ENCODE measurements around the gene CRTAP.

The CRTAP gene

DNA sequence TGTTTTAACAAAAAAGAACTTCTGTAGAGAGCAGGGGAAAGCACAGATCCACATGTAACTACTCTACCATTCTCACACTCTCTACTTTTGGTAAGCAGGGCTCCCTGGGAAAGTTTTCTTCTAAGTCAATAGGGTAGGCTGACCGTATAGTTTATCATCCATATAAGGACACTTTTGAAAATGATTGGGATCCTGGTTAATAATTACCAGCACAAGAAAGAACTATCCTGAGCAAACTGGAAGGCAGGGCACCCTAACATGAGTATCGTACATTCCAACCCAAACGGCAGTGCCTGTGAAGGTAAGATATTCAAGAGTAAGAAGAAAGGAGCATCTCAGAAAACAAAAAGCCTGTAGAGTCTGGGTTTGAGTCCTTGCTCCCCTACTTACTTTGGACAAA lies 82.7 kb downstream of the CRTAP start:
- H3K27ac ChIP-seq: no peak overlapping the region
- TF ChIP-seq ZFX (IDR thresholded peaks at IDR 0.05): no peak
- TF ChIP-seq, protein P1, sequence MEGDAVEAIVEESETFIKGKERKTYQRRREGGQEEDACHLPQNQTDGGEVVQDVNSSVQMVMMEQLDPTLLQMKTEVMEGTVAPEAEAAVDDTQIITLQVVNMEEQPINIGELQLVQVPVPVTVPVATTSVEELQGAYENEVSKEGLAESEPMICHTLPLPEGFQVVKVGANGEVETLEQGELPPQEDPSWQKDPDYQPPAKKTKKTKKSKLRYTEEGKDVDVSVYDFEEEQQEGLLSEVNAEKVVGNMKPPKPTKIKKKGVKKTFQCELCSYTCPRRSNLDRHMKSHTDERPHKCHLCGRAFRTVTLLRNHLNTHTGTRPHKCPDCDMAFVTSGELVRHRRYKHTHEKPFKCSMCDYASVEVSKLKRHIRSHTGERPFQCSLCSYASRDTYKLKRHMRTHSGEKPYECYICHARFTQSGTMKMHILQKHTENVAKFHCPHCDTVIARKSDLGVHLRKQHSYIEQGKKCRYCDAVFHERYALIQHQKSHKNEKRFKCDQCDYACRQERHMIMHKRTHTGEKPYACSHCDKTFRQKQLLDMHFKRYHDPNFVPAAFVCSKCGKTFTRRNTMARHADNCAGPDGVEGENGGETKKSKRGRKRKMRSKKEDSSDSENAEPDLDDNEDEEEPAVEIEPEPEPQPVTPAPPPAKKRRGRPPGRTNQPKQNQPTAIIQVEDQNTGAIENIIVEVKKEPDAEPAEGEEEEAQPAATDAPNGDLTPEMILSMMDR (conservative IDR thresholded peaks at IDR 0.05): no peak

Data from C4-2B (cell line).